SK-N-SH treated with all-trans-retinoic acid at 6 μM for 48 hours (cell line): ENCODE measurements around the gene HECTD4.

Experiments
- ATAC-seq: fragments of 200-7000 bp; cut with Tn5 transposase; 3 replicates; pipeline ENCODE4 v1.9.1; 2020; ENCODE audit warnings: mild to moderate bottlenecking, moderate library complexity
- ARNTL ChIP-seq: fragments of 450-650 bp; formaldehyde crosslinking; IDR thresholded peaks from 2 replicates; pipeline ENCODE4 v1.5.0; 2020; ENCODE audit warnings: low read depth, mild to moderate bottlenecking, moderate library complexity, borderline replicate concordance
- ESRRG ChIP-seq: fragments of 250-450 bp; sonication (Bioruptor Pico); IDR thresholded peaks from 2 replicates; pipeline ENCODE4 v1.6.1; 2021; ENCODE audit warnings: mild to moderate bottlenecking
- GLIS3 ChIP-seq: fragments of 250-450 bp; sonication (Bioruptor Pico); IDR thresholded peaks from 2 replicates; pipeline ENCODE4 v1.5.0; 2020; ENCODE audit warnings: mild to moderate bottlenecking, moderate library complexity
- PPARA ChIP-seq: fragments of 250-450 bp; sonication (Bioruptor Pico); IDR thresholded peaks from 2 replicates; pipeline ENCODE4 v1.5.0; 2020; ENCODE audit warnings: mild to moderate bottlenecking, borderline replicate concordance
- RARB ChIP-seq: fragments of 250-450 bp; sonication (Bioruptor Pico); IDR thresholded peaks from 2 replicates; pipeline ENCODE4 v1.8.0; 2021; ENCODE audit warnings: mild to moderate bottlenecking, moderate library complexity
- SNAI2 ChIP-seq: fragments of 250-450 bp; sonication (Bioruptor Pico); IDR thresholded peaks from 2 replicates; pipeline ENCODE4 v1.5.0; 2020; ENCODE audit warnings: mild to moderate bottlenecking, moderate library complexity
- TCF4 ChIP-seq: fragments of 250-450 bp; sonication (Bioruptor Pico); IDR thresholded peaks from 2 replicates; pipeline ENCODE4 v1.8.0; 2021; ENCODE audit warnings: mild to moderate bottlenecking, moderate library complexity, borderline replicate concordance
- TOX ChIP-seq: fragments of 250-450 bp; sonication (Bioruptor Pico); IDR thresholded peaks from 2 replicates; pipeline ENCODE4 v1.8.0; 2021; ENCODE audit warnings: mild to moderate bottlenecking, moderate library complexity, borderline replicate concordance
- ZC3H10 ChIP-seq: fragments of 250-450 bp; sonication (Bioruptor Pico); IDR thresholded peaks from 2 replicates; pipeline ENCODE4 v1.5.1; 2021; ENCODE audit warnings: mild to moderate bottlenecking, moderate library complexity
- ZFP3 ChIP-seq: fragments of 250-450 bp; sonication (Bioruptor Pico); IDR thresholded peaks from 2 replicates; pipeline ENCODE4 v1.5.0; 2020; ENCODE audit warnings: mild to moderate bottlenecking, moderate library complexity
- ZFP30 ChIP-seq: fragments of 450-650 bp; formaldehyde crosslinking; IDR thresholded peaks from 2 replicates; pipeline ENCODE4 v1.5.0; 2022; ENCODE audit warnings: mild to moderate bottlenecking, moderate library complexity
- ZNF565 ChIP-seq: fragments of 450-650 bp; formaldehyde crosslinking; conservative IDR thresholded peaks from 2 replicates; pipeline ENCODE4 v1.5.0; 2020; ENCODE audit warnings: low read depth, mild to moderate bottlenecking, moderate library complexity
- ZNF70 ChIP-seq: fragments of 450-650 bp; formaldehyde crosslinking; IDR thresholded peaks from 2 replicates; pipeline ENCODE4 v1.5.0; 2020; ENCODE audit warnings: mild to moderate bottlenecking, moderate library complexity
- ZNF8 ChIP-seq: fragments of 450-650 bp; formaldehyde crosslinking; IDR thresholded peaks from 2 replicates; pipeline ENCODE4 v1.5.0; 2020; ENCODE audit warnings: mild to moderate bottlenecking, moderate library complexity
- TF ChIP-seq, protein P1 (sequence below): fragments of 250-450 bp; sonication (Bioruptor Pico); IDR thresholded peaks from 2 replicates; pipeline ENCODE4 v1.5.0; 2020; ENCODE audit warnings: mild to moderate bottlenecking, moderate library complexity
- TF ChIP-seq, protein P2 (sequence below): fragments of 250-450 bp; sonication (Bioruptor Pico); IDR thresholded peaks from 2 replicates; pipeline ENCODE4 v1.8.0; 2020; ENCODE audit warnings: mild to moderate bottlenecking, moderate library complexity, borderline replicate concordance
- TF ChIP-seq, protein P3 (sequence below): fragments of 250-450 bp; sonication (Bioruptor Pico); IDR thresholded peaks from 2 replicates; pipeline ENCODE4 v1.5.1; 2021; ENCODE audit warnings: mild to moderate bottlenecking, moderate library complexity
- TF ChIP-seq, protein P4 (sequence below): fragments of 250-450 bp; sonication (Bioruptor Pico); IDR thresholded peaks from 2 replicates; pipeline ENCODE4 v1.5.1; 2020; ENCODE audit warnings: low read depth, mild to moderate bottlenecking, moderate library complexity
- TF ChIP-seq, protein P5 (sequence below): fragments of 250-450 bp; sonication (Bioruptor Pico); IDR thresholded peaks from 2 replicates; pipeline ENCODE4 v1.8.0; 2021; ENCODE audit warnings: low read depth, mild to moderate bottlenecking, moderate library complexity, borderline replicate concordance

The HECTD4 gene

DNA sequence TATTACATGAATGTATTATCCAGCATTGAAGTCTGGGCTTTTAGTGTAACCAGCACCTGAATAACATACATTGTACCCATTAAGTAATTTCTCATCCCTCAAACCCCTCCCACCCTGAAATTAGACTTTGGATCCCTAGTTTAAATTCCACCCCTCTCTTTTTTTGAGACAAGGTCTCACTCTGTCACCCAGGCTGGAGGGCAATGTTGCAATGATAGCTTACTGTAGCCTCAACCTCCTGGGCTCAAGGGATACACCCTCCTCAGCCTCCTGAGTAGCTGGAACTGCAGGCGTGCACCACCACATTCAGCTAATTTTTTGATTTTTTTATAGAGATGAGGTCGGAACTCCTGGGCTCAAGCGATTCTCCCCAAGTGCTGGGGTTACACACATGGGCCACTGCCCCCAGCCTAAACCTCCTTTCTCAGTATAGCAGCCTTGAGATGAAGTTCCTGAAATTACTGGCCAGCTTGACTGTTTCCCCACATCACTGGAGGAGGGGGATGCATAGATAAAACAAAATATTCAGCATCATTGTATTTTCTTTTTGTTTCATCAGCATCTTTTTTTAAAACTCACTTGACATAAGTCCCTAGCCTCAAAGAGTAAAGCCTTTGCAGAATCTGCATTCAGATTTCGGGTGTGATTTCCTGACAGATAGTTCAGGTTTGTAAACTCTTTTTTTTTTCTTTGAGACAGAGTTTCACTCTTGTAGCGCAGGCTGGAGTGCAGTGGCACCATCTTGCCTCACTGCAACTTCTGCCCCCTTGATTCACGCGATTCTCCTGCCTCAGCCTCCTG is 43.6 kb upstream of the HECTD4 start:
- TF ChIP-seq, protein P1, sequence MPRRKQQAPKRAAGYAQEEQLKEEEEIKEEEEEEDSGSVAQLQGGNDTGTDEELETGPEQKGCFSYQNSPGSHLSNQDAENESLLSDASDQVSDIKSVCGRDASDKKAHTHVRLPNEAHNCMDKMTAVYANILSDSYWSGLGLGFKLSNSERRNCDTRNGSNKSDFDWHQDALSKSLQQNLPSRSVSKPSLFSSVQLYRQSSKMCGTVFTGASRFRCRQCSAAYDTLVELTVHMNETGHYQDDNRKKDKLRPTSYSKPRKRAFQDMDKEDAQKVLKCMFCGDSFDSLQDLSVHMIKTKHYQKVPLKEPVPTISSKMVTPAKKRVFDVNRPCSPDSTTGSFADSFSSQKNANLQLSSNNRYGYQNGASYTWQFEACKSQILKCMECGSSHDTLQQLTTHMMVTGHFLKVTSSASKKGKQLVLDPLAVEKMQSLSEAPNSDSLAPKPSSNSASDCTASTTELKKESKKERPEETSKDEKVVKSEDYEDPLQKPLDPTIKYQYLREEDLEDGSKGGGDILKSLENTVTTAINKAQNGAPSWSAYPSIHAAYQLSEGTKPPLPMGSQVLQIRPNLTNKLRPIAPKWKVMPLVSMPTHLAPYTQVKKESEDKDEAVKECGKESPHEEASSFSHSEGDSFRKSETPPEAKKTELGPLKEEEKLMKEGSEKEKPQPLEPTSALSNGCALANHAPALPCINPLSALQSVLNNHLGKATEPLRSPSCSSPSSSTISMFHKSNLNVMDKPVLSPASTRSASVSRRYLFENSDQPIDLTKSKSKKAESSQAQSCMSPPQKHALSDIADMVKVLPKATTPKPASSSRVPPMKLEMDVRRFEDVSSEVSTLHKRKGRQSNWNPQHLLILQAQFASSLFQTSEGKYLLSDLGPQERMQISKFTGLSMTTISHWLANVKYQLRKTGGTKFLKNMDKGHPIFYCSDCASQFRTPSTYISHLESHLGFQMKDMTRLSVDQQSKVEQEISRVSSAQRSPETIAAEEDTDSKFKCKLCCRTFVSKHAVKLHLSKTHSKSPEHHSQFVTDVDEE (CRISPR knock-in tag), result no peak
- no peak for TF ChIP-seq ZFP30
- TF ChIP-seq PPARA, result no peak
- TF ChIP-seq ZNF565 (CRISPR knock-in tag), result no peak
- no peak for TF ChIP-seq TOX (CRISPR knock-in tag)
- TF ChIP-seq TCF4 (CRISPR knock-in tag), result no peak
- TF ChIP-seq ZC3H10, result no peak
- TF ChIP-seq, protein P2, sequence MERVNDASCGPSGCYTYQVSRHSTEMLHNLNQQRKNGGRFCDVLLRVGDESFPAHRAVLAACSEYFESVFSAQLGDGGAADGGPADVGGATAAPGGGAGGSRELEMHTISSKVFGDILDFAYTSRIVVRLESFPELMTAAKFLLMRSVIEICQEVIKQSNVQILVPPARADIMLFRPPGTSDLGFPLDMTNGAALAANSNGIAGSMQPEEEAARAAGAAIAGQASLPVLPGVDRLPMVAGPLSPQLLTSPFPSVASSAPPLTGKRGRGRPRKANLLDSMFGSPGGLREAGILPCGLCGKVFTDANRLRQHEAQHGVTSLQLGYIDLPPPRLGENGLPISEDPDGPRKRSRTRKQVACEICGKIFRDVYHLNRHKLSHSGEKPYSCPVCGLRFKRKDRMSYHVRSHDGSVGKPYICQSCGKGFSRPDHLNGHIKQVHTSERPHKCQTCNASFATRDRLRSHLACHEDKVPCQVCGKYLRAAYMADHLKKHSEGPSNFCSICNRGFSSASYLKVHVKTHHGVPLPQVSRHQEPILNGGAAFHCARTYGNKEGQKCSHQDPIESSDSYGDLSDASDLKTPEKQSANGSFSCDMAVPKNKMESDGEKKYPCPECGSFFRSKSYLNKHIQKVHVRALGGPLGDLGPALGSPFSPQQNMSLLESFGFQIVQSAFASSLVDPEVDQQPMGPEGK (CRISPR knock-in tag), result no peak
- no peak for TF ChIP-seq ESRRG (CRISPR knock-in tag)
- TF ChIP-seq ZNF70 (CRISPR knock-in tag), result no peak
- TF ChIP-seq, protein P3, sequence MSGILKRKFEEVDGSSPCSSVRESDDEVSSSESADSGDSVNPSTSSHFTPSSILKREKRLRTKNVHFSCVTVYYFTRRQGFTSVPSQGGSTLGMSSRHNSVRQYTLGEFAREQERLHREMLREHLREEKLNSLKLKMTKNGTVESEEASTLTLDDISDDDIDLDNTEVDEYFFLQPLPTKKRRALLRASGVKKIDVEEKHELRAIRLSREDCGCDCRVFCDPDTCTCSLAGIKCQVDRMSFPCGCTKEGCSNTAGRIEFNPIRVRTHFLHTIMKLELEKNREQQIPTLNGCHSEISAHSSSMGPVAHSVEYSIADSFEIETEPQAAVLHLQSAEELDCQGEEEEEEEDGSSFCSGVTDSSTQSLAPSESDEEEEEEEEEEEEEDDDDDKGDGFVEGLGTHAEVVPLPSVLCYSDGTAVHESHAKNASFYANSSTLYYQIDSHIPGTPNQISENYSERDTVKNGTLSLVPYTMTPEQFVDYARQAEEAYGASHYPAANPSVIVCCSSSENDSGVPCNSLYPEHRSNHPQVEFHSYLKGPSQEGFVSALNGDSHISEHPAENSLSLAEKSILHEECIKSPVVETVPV (CRISPR knock-in tag), result no peak
- TF ChIP-seq, protein P4, sequence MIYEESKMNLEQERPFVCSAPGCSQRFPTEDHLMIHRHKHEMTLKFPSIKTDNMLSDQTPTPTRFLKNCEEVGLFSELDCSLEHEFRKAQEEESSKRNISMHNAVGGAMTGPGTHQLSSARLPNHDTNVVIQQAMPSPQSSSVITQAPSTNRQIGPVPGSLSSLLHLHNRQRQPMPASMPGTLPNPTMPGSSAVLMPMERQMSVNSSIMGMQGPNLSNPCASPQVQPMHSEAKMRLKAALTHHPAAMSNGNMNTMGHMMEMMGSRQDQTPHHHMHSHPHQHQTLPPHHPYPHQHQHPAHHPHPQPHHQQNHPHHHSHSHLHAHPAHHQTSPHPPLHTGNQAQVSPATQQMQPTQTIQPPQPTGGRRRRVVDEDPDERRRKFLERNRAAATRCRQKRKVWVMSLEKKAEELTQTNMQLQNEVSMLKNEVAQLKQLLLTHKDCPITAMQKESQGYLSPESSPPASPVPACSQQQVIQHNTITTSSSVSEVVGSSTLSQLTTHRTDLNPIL (CRISPR knock-in tag), result no peak
- no peak for TF ChIP-seq ZFP3 (CRISPR knock-in tag)
- no peak for ATAC-seq

DNA sequence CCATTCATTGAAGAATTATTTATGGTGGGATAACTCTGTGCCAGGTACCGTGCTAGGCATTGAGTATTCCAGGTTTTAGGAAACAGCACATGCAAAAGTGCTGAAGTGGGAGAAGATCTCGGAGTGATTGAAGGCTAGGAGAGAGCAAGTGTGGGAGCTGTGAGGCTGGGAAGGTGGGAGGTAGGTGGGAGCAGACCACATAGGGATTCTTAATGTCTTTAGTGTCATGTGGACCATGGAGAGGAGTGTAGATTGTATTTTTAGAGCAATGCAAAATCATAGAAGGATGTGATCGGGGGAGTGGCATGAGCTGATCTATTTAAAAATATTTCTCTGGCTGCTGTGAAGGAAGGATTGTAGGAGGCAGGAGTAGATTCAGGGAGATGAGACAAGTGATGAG is 41.9 kb upstream of the HECTD4 start:
- ATAC-seq, result no peak
- TF ChIP-seq RARB (CRISPR knock-in tag) (no peak), GLIS3 (CRISPR knock-in tag) (no peak), TCF4 (CRISPR knock-in tag) (no peak), ESRRG (CRISPR knock-in tag) (no peak), ZNF8 (CRISPR knock-in tag) (no peak), ARNTL (CRISPR knock-in tag) (no peak), ZFP30 (no peak), SNAI2 (CRISPR knock-in tag) (no peak), PPARA (no peak)
- TF ChIP-seq, protein P1 (CRISPR knock-in tag), result no peak
- TF ChIP-seq, protein P2 (CRISPR knock-in tag), result no peak
- TF ChIP-seq, protein P5, sequence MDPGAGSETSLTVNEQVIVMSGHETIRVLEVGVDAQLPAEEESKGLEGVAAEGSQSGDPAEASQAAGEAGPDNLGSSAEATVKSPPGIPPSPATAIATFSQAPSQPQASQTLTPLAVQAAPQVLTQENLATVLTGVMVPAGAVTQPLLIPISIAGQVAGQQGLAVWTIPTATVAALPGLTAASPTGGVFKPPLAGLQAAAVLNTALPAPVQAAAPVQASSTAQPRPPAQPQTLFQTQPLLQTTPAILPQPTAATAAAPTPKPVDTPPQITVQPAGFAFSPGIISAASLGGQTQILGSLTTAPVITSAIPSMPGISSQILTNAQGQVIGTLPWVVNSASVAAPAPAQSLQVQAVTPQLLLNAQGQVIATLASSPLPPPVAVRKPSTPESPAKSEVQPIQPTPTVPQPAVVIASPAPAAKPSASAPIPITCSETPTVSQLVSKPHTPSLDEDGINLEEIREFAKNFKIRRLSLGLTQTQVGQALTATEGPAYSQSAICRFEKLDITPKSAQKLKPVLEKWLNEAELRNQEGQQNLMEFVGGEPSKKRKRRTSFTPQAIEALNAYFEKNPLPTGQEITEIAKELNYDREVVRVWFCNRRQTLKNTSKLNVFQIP (CRISPR knock-in tag), result no peak
- TF ChIP-seq, protein P3 (CRISPR knock-in tag), result no peak
- TF ChIP-seq, protein P4 (CRISPR knock-in tag), result no peak
